Ammon's horn (tissue), 1 donor: ENCODE results near the gene HSPB3.
"Not testable (repeated sequence)": the region's sequence is repeated elsewhere in the genome, so short reads cannot be mapped to it uniquely, and the experiment has no call there.

Experiments used
- DNase-seq: peaks from one replicate; pipeline ENCODE4 v3.0.0-alpha.2; 2016; ENCODE audit warnings: low spot score

HSPB3 gene

GRCh38 chr5:54457094-54457862 lies 1.8 kb downstream of the HSPB3 start:
- DNase-seq = no peak

- DNase-seq = no peak
Observed at GRCh38 chr5:54458221-54458620, 2.7 kb downstream of the HSPB3 start.

- DNase-seq = no peak
Observed at GRCh38 chr5:54460181-54460919, 4.9 kb downstream of the HSPB3 start.

GRCh38 chr5:54462281-54462680 lies 6.8 kb downstream of the HSPB3 start:
- DNase-seq = no peak

- DNase-seq = no peak
Observed at GRCh38 chr5:54463713-54464112, 8.2 kb downstream of the HSPB3 start.

GRCh38 chr5:54469622-54470021 lies 14.1 kb downstream of the HSPB3 start:
- peak; percentile 50 for DNase-seq

- DNase-seq = no peak
Observed at GRCh38 chr5:54470128-54470527, 14.6 kb downstream of the HSPB3 start.

GRCh38 chr5:54470677-54471076 lies 15.2 kb downstream of the HSPB3 start:
- no peak for DNase-seq

GRCh38 chr5:54471398-54471797 lies 15.9 kb downstream of the HSPB3 start:
- no peak for DNase-seq

GRCh38 chr5:54476682-54477081 lies 21.2 kb downstream of the HSPB3 start:
- DNase-seq = no peak

- DNase-seq = no peak
Observed at GRCh38 chr5:54477941-54478478, 22.5 kb downstream of the HSPB3 start.

GRCh38 chr5:54480296-54480695 lies 24.8 kb downstream of the HSPB3 start:
- DNase-seq = no peak

GRCh38 chr5:54484219-54484894 lies 28.9 kb downstream of the HSPB3 start:
- no peak for DNase-seq

GRCh38 chr5:54485659-54486058 lies 30.2 kb downstream of the HSPB3 start:
- not testable (repeated sequence) for DNase-seq

- DNase-seq = not testable (repeated sequence)
Observed at GRCh38 chr5:54489648-54489979, 34.1 kb downstream of the HSPB3 start.

GRCh38 chr5:54491326-54491725 lies 35.8 kb downstream of the HSPB3 start:
- DNase-seq = no peak

- no peak for DNase-seq
Observed at GRCh38 chr5:54492178-54492577, 36.7 kb downstream of the HSPB3 start.

- DNase-seq = no peak
Observed at GRCh38 chr5:54495027-54495426, 39.5 kb downstream of the HSPB3 start.
